Measurements from ENCODE around the gene RPL39L.

- TF ChIP-seq NFRKB (IDR thresholded peaks at IDR 0.05), result no peak
- no peak for TF ChIP-seq LEF1 (IDR thresholded peaks at IDR 0.05; ENCODE audit: borderline replicate concordance)
- no peak for TF ChIP-seq FOXM1 (IDR thresholded peaks at IDR 0.05; ENCODE audit: borderline replicate concordance)
- TF ChIP-seq ELF4 (IDR thresholded peaks at IDR 0.05), result no peak
- TF ChIP-seq BHLHE40 (IDR thresholded peaks at IDR 0.05; ENCODE audit: borderline replicate concordance), result no peak
- no peak for TF ChIP-seq TARDBP (IDR thresholded peaks at IDR 0.05)
- TF ChIP-seq SP1 (IDR thresholded peaks at IDR 0.05), result no peak
These were observed 25.8 kb upstream of the RPL39L start for GRCh38 chr3:187165144-187165543.

All from HEK293T (cell line).